ENCODE results near the gene ELFN2.

GRCh38 chr22:37383341-37383740 lies 43.9 kb downstream of the ELFN2 start:
- no peak for TF ChIP-seq KLF10 (tag by site-specific recombination; IDR thresholded peaks at IDR 0.05)
- TF ChIP-seq CTCF (tag by site-specific recombination; IDR thresholded peaks at IDR 0.05) = no peak
- no peak for TF ChIP-seq WT1 (tag by site-specific recombination; IDR thresholded peaks at IDR 0.05)
- no peak for TF ChIP-seq ZBTB7A (tag by site-specific recombination; IDR thresholded peaks at IDR 0.05; ENCODE audit: low read depth)
- TF ChIP-seq ZNF223 (tag by site-specific recombination; IDR thresholded peaks at IDR 0.05) = no peak
